GM12865 (cell line): ENCODE results near the gene MYMX.
A peak's percentile ranks its signal among the peaks of the same experiment; 100 is the strongest.
"Not testable (repeated sequence)": the region's sequence is repeated elsewhere in the genome, so short reads cannot be mapped to it uniquely, and the experiment has no call there.

Experiments
- DNase-seq: peaks from one replicate; pipeline ENCODE4 v3.0.0; 2010; ENCODE audit warnings: low read depth
- H3K4me3 ChIP-seq: 2 replicates; pipeline ENCODE4 v1.5.1; 2011; ENCODE audit warnings: mild to moderate bottlenecking, low read depth, low read length, control low read depth
- CTCF ChIP-seq: IDR thresholded peaks from 2 replicates; pipeline ENCODE4 v1.5.1; 2011; ENCODE audit warnings: low read length, control low read depth, low read depth, inconsistent platforms; ENCODE audit not compliant: insufficient read depth; ENCODE audit errors: missing control alignments

Gene MYMX

DNA sequence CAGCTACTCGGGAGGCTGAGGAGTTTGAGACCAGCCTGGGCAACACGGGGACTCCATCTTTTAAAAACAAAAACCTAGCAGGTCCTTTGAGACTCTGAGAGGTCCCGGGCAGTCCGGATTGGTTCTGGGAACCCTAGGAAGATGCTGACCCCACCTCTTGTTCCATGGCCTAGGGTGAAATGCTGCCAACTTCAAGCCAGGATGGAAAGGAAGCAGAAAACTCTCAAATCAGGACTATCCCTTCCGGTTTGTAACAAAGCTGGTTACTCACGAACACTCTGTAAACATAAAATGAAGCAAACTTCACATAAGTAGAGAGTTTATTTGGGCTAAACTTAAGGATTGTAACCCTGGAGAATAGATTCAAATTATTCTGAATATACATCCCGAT, 30.1 kb upstream of the MYMX start:
- TF ChIP-seq CTCF: no peak
- no peak overlapping the region for H3K4me3 ChIP-seq
- no peak for DNase-seq

GRCh38 chr6:44188819-44189218, 27.9 kb upstream of the MYMX start:
- H3K4me3 ChIP-seq: no peak overlapping the region
- no peak for DNase-seq
- no peak for TF ChIP-seq CTCF

- no peak overlapping the region for H3K4me3 ChIP-seq
- TF ChIP-seq CTCF: no peak
- DNase-seq: no peak
Measured at GRCh38 chr6:44189257-44189656, 27.5 kb upstream of the MYMX start.

GRCh38 chr6:44190715-44191114, 26.0 kb upstream of the MYMX start:
- TF ChIP-seq CTCF: no peak
- peak; percentile 54 for DNase-seq
- no peak overlapping the region for H3K4me3 ChIP-seq

DNA sequence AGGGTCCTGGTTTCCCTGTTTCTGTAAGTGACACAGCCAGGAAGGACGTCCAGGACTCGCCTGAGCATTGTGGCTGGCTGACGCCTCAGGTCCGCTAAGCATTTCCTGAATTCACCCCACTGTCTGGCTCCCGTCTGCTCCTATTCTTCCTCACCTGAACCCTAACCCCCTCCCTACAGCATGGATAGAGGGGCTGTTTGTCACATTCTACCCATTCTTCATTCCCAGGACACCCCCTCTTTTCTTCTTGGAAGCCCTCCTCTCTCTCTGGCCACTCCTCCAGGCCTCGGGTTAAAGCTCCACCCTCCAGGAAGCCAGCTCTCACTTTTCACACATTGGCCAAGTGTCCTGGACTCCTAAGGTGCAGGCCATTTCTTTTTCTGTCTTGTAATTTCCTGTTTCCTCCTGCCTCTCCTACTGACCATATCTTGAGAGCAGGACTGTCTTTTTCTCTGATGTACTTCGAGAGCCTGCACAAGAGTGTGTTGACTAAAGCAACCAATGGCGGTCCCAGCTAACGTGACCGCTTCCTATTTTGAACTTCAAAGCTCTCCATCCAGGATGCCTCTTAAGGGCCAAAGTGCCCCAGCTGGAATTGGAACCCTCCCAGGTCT, 24.2 kb upstream of the MYMX start:
- TF ChIP-seq CTCF: no peak
- no peak for DNase-seq
- H3K4me3 ChIP-seq: no peak overlapping the region

DNA sequence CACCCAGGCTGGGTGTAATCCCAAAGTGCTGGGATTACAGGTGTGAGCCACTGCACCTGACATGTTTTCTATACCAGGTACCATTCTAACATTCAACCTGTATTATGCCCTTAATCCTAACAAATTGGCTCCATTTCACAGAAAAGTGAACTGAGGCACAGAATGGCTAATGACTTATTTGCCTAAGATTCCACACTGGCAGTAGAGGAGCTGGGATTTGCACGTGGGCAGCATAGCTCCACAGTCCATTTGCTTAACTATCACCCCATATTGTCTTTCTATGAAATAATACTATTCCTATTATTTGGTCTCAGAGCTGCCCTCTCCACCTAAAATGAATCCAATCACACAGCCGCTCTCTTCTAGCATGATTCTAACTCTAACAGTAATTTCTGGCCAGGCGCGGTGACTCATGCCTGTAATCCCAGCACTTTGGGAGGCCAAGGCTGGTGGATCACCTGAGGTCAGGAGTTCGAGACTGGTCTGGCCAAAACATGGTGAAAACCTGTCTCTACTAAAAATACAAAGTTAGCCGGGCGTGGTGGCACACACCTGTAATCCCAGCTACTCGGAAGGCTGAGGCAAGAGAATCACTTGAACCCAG, 23.3 kb upstream of the MYMX start:
- TF ChIP-seq CTCF: no peak
- H3K4me3 ChIP-seq: no peak overlapping the region
- no peak for DNase-seq

- TF ChIP-seq CTCF: no peak
- DNase-seq: no peak
- no peak overlapping the region for H3K4me3 ChIP-seq
Measured at GRCh38 chr6:44194326-44194725, 22.4 kb upstream of the MYMX start.

- DNase-seq, H3K4me3 ChIP-seq: not testable (repeated sequence)
Measured at GRCh38 chr6:44196351-44196750, 20.4 kb upstream of the MYMX start.
